HG02610 (cell line): ENCODE measurements around the gene PFN3.
"Not testable (repeated sequence)": the region's sequence is repeated elsewhere in the genome, so short reads cannot be mapped to it uniquely, and the experiment has no call there.

Experiments used
- ATAC-seq: cut with Tn5 transposase; IDR thresholded peaks from one replicate; pipeline ENCODE4 v1.9.1; 2021; ENCODE audit warnings: mild to moderate bottlenecking, moderate library complexity; ENCODE audit not compliant: unreplicated experiment

PFN3 gene

GRCh38 chr5:177425801-177426565 is 25.5 kb upstream of the PFN3 start:
- peak; percentile 81 for ATAC-seq

GRCh38 chr5:177425196-177425800 is 24.8 kb upstream of the PFN3 start:
- no peak for ATAC-seq

GRCh38 chr5:177423671-177424070 is 23.2 kb upstream of the PFN3 start:
- ATAC-seq = no peak

GRCh38 chr5:177421062-177421798 is 20.8 kb upstream of the PFN3 start:
- no peak for ATAC-seq

- not testable (repeated sequence) for ATAC-seq
Observed at GRCh38 chr5:177420472-177420871, 20.0 kb upstream of the PFN3 start.

- ATAC-seq = no peak
Observed at GRCh38 chr5:177419046-177419445, 18.6 kb upstream of the PFN3 start.

GRCh38 chr5:177417081-177417480 is 16.6 kb upstream of the PFN3 start:
- not testable (repeated sequence) for ATAC-seq

- no peak for ATAC-seq
Observed at GRCh38 chr5:177414481-177414880, 14.0 kb upstream of the PFN3 start.

GRCh38 chr5:177412603-177413233 is 12.3 kb upstream of the PFN3 start:
- ATAC-seq = peak; percentile 65

GRCh38 chr5:177410575-177410974 is 10.1 kb upstream of the PFN3 start:
- ATAC-seq = no peak

GRCh38 chr5:177409043-177409801 is 8.8 kb upstream of the PFN3 start, which contains the start of gene F12:
Gene F12 (minus strand): TSS chr5:177409564. CDS start chr5:177409527, 37 bp downstream.
- no peak for ATAC-seq

- ATAC-seq = no peak
Observed at GRCh38 chr5:177405805-177406204, 5.3 kb upstream of the PFN3 start.

- ATAC-seq = no peak
Observed at GRCh38 chr5:177405312-177405711, 4.9 kb upstream of the PFN3 start.

GRCh38 chr5:177404641-177405179 is 4.2 kb upstream of the PFN3 start:
- ATAC-seq = no peak

GRCh38 chr5:177403792-177404640 is 3.6 kb upstream of the PFN3 start:
- peak; percentile 63 for ATAC-seq

GRCh38 chr5:177403102-177403791 is 2.8 kb upstream of the PFN3 start:
- ATAC-seq = no peak

GRCh38 chr5:177402271-177403043 is 2.0 kb upstream of the PFN3 start:
- no peak for ATAC-seq

GRCh38 chr5:177397875-177398390 is 2.5 kb downstream of the PFN3 start:
- no peak for ATAC-seq
